ENCODE data around the gene PARP4.
"Not testable (repeated sequence)": the region's sequence is repeated elsewhere in the genome, so short reads cannot be mapped to it uniquely, and the experiment has no call there.

PARP4 gene

DNA sequence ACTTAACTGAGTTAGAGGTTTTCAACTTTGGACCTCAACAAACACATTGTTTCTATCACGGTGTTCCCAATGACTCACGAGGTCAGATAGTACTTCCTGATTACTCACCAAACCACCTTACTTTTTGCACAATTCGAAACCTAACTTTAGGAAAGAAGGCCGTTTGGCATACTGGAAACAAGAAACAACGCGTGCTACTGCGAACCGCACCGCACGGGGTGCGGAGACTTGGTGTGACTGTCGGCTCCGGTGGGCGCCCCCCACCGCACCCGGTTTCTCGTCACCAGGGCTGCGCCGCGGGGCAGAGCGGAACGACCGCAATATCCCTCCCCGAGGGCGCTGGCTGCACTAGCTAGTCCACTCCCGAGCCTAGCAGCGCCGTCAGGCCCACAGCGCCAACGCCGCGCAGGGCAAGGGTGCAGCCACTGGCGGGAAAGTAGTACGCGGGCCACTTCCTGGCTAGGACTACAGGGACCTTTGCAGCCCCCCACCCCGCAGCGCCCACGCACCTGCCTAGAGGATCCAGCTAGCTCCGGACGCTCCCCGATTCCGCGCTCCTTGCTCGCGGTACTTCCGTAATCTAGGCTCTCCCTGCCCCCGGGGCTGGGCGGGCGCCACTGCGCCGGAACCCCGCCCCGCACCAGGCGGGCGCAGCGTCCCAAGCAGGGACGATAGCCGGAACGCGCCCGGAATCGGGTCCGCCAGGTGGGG is at the start of gene PARP4:
Gene PARP4, minus strand, starts transcription at position 582 of the 711 bp plus-strand sequence. CDS start 9,002 bp downstream, outside the sequence.
- Histone ChIP-seq H3K4me3 (ENCODE audit: low read length) (peak within 1 kb of the TSS; percentile 89), H3K9ac (ENCODE audit: low read depth, low read length) (peak within 1 kb of the TSS; percentile 75), H3K36me3 (ENCODE audit: insufficient read depth, low read depth, low read length) (no peaks in the 10 kb centered on the region), H3K9me3 (ENCODE audit: insufficient read depth, low read depth, low read length) (no peaks in the 10 kb centered on the region), H3K27ac (ENCODE audit: low read length) (peak within 1 kb of the TSS; percentile 39), H3K4me1 (ENCODE audit: insufficient read depth, low read length) (peaks cover 6% of the 10 kb centered on the region; the same call in 1 of the 2 replicates), H3K27me3 (ENCODE audit: insufficient read depth, low read length) (peaks cover 9% of the 10 kb centered on the region)

- not testable (repeated sequence) for H3K27me3 ChIP-seq (ENCODE audit: insufficient read depth, low read length); H3K27ac ChIP-seq (ENCODE audit: low read length); H3K9me3 ChIP-seq (ENCODE audit: insufficient read depth, low read depth, low read length); H3K36me3 ChIP-seq (ENCODE audit: insufficient read depth, low read depth, low read length); H3K4me1 ChIP-seq (ENCODE audit: insufficient read depth, low read length); H3K4me3 ChIP-seq (ENCODE audit: low read length); H3K9ac ChIP-seq (ENCODE audit: low read depth, low read length)
Observed at GRCh38 chr13:24560579-24561187, 48.1 kb upstream of the PARP4 start.

DNA sequence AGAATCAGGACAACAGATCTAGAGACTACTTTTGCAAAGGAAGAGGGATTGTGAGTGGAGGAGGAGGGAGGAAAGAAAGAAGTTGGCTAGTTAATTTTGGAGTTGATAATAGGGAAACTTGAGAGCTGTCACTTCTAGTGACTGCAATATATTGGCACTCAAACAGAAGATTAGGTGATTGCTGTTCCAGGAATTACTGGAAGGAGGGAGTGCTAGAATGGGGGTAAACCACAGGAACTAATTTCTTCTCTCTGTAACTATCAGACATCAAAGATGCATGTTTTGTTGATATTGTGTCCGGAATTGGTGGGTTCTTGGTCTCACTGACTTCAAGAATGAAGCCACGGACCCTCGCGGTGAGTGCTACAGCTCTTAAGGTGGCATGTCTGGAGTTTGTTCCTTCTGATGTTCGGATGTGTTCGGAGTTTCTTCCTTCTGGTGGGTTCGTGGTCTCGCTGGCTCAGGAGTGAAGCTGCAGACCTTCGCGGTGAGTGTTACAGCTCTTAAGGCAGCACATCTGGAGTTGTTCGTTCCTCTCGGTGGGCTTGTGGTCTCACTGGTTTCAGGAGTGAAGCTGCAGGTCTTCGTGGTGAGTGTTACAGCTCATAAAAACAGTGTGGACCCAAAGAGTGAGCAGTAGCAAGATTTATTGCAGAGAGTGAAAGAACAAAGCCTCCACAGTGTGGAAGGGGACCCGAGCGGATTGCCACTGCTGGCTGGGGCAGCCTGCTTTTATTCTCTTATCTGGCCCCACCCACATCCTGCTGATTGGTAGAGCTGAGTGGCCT is 47.0 kb upstream of the PARP4 start:
- not testable (repeated sequence) for H3K4me3 ChIP-seq (ENCODE audit: low read length); H3K36me3 ChIP-seq (ENCODE audit: insufficient read depth, low read depth, low read length); H3K27ac ChIP-seq (ENCODE audit: low read length); H3K9ac ChIP-seq (ENCODE audit: low read depth, low read length); H3K27me3 ChIP-seq (ENCODE audit: insufficient read depth, low read length); H3K9me3 ChIP-seq (ENCODE audit: insufficient read depth, low read depth, low read length); H3K4me1 ChIP-seq (ENCODE audit: insufficient read depth, low read length)

DNA sequence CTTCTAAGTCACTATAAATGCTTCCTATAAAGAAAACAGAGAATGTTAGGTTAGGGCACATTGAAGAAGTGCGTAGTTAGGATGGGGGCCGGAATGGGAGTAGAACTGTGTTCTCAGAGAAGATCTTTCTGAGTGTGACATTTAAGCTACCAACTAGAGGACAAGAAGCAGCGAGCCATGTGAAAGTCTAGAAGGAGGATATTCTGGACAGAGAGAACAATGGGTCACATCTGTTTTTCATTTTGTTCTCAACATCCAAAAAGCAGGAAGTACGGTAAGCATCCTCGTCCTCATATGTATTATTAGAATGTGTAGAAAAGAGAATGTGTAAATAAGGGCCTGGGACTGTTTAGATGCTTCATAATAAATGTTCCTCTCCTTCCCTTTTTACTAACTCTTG is 44.5 kb upstream of the PARP4 start:
- H3K4me3 ChIP-seq (ENCODE audit: low read length), result no peak overlapping the region
- peaks cover 5% of the 10 kb centered on the region; the same call in 1 of the 2 replicates for H3K9me3 ChIP-seq (ENCODE audit: insufficient read depth, low read depth, low read length)
- no peaks in the 10 kb centered on the region for H3K27me3 ChIP-seq (ENCODE audit: insufficient read depth, low read length)
- no peaks in the 10 kb centered on the region for H3K4me1 ChIP-seq (ENCODE audit: insufficient read depth, low read length)
- no peak overlapping the region for H3K9ac ChIP-seq (ENCODE audit: low read depth, low read length)
- no peaks in the 10 kb centered on the region for H3K36me3 ChIP-seq (ENCODE audit: insufficient read depth, low read depth, low read length)
- no peak overlapping the region for H3K27ac ChIP-seq (ENCODE audit: low read length)

- not testable (repeated sequence) for H3K27ac ChIP-seq (ENCODE audit: low read length); H3K4me1 ChIP-seq (ENCODE audit: insufficient read depth, low read length); H3K4me3 ChIP-seq (ENCODE audit: low read length); H3K27me3 ChIP-seq (ENCODE audit: insufficient read depth, low read length); H3K9me3 ChIP-seq (ENCODE audit: insufficient read depth, low read depth, low read length); H3K9ac ChIP-seq (ENCODE audit: low read depth, low read length); H3K36me3 ChIP-seq (ENCODE audit: insufficient read depth, low read depth, low read length)
Observed at GRCh38 chr13:24553892-24554291, 41.3 kb upstream of the PARP4 start.

DNA sequence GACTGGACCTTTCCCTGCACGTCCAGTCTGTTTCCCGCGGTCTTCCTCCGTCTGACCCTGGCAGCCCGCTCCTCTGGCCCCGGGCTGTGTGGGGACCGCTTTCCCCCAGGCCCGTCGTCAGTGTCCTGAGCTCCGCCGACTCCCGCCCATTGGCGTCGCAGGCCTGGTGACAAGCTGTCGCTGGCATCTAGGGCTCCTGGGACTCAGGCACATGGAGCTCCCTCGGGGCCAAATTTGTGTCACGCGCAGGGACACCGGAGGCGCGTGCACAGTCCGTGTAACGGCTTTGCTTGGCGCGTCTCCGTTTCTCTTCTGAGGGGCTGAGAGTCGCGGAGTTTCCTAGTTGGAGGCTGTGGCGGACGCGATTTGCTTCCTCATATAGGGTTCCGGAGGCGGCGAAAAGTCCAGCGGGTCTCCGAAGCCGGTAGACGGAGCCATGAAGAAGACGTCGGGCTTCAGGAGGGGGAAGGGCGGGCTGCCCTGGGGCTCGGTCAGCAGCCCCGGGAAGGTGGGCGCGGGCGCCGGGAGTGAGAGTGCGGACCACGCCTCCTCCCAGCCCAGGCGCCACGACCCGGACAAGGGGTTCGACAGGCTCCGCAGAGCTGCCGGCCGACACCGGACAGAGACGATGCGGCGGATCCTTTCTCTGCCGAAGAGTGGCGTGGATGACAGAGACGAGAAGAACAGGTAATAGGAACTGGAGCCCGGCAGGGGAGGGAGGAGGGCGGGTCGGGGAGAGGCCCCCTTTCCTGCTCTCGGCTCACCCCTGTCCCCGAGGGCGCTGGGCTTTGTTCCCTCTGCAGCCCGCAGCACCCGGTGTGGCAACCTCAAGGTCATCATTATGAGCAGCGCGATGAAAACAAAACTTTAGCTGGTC is 29.1 kb upstream of the PARP4 start:
- not testable (repeated sequence) for H3K9me3 ChIP-seq (ENCODE audit: insufficient read depth, low read depth, low read length); H3K36me3 ChIP-seq (ENCODE audit: insufficient read depth, low read depth, low read length); H3K27ac ChIP-seq (ENCODE audit: low read length); H3K4me1 ChIP-seq (ENCODE audit: insufficient read depth, low read length)
- H3K27me3 ChIP-seq (ENCODE audit: insufficient read depth, low read length), result peaks cover 34% of the 10 kb centered on the region
- H3K9ac ChIP-seq (ENCODE audit: low read depth, low read length), result peak overlapping the region; percentile 27; the same call in 1 of the 2 replicates
- peak overlapping the region; percentile 72 for H3K4me3 ChIP-seq (ENCODE audit: low read length)

- no peaks in the 10 kb centered on the region for H3K36me3 ChIP-seq (ENCODE audit: insufficient read depth, low read depth, low read length)
- H3K4me1 ChIP-seq (ENCODE audit: insufficient read depth, low read length), result no peaks in the 10 kb centered on the region
- no peaks in the 10 kb centered on the region for H3K9me3 ChIP-seq (ENCODE audit: insufficient read depth, low read depth, low read length)
- H3K4me3 ChIP-seq (ENCODE audit: low read length), result peak overlapping the region; percentile 72
- peaks cover 34% of the 10 kb centered on the region for H3K27me3 ChIP-seq (ENCODE audit: insufficient read depth, low read length)
- peak overlapping the region; percentile 27; the same call in 1 of the 2 replicates for H3K9ac ChIP-seq (ENCODE audit: low read depth, low read length)
- no peak overlapping the region for H3K27ac ChIP-seq (ENCODE audit: low read length)
Observed at GRCh38 chr13:24541127-24541475, 28.5 kb upstream of the PARP4 start.

DNA sequence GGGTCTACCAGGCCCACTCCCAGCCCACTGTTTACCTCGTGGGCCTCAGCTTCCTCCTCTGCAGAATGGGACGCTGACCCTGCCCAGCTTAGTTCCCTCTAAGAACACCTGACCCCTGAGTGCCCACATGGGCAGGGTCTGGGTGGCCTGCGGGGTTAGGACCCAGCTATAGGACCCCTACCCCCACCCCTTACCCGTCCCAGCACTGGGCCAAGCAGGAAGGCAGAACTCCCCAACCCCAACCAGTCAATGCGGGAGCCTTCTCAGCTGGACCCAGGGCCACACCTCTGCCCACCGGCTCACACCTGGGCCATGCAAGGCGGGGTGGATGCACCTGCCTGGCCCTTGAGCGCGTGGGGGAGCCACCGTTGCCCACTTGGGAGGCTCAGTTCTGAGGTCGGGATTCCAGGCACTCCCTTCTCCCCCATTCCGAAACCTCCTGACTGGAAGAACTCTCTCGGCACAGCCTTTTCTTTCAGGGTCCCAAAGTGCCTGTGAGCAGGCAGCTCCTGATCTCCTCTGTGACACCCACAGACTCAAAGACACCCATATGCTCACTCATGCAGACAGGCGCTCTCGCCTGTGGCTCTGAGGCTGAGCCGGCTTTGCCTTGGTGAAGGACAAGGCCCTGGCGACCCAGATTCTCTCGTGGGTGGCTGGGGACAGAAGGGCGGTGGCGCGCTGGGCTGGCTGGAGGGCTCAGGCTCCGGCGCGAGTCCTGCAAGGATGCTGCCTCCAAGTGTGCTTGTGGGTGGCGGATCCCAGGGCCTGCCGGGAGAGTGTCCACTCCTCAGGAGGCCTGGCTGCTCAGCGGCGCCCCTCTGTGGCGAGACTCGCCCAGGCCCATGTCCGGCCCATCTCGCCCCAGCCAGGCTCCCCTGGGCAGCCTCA is 27.9 kb upstream of the PARP4 start:
- no peak overlapping the region for H3K9ac ChIP-seq (ENCODE audit: low read depth, low read length)
- H3K36me3 ChIP-seq (ENCODE audit: insufficient read depth, low read depth, low read length), result no peaks in the 10 kb centered on the region
- no peaks in the 10 kb centered on the region for H3K9me3 ChIP-seq (ENCODE audit: insufficient read depth, low read depth, low read length)
- no peaks in the 10 kb centered on the region for H3K4me1 ChIP-seq (ENCODE audit: insufficient read depth, low read length)
- H3K4me3 ChIP-seq (ENCODE audit: low read length), result peak overlapping the region; percentile 72; the same call in 1 of the 2 replicates
- H3K27ac ChIP-seq (ENCODE audit: low read length), result no peak overlapping the region
- H3K27me3 ChIP-seq (ENCODE audit: insufficient read depth, low read length), result peaks cover 34% of the 10 kb centered on the region

DNA sequence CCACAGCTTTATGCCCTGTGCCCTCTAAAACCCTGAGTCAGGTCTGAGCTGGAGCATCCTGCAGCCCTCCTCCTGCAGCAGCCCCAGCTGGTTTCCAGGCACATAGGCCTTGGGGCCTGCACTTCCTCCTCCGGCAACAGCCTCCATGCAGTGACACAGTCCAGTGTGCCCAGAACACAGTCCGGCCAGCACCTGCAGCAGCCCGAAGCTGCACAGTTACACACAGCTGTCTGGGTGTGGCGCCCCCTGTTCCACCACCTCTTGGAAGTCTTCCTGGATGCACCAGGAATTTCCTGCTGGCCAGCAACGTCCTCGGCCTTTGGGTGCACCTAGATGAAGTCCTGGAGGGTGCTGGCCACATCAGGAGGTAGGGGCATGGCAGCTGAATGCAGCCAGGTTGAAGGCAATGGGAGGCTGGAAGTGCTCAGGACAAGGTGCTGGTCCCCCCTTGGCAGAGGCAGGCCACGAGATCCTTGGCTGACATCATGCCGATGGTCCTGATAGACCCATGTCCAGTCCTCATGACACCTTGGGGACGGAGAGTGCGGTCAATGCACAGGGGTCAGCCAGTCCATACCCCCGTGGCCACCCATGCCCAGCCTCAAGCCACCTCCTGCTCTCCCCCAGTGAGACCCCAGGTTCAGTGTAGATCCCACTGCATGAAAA is 27.1 kb upstream of the PARP4 start:
- Histone ChIP-seq H3K27ac (ENCODE audit: low read length) (no peak overlapping the region), H3K9ac (ENCODE audit: low read depth, low read length) (no peak overlapping the region), H3K27me3 (ENCODE audit: insufficient read depth, low read length) (peaks cover 34% of the 10 kb centered on the region), H3K9me3 (ENCODE audit: insufficient read depth, low read depth, low read length) (no peaks in the 10 kb centered on the region), H3K36me3 (ENCODE audit: insufficient read depth, low read depth, low read length) (no peaks in the 10 kb centered on the region), H3K4me3 (ENCODE audit: low read length) (no peak overlapping the region), H3K4me1 (ENCODE audit: insufficient read depth, low read length) (no peaks in the 10 kb centered on the region)

DNA sequence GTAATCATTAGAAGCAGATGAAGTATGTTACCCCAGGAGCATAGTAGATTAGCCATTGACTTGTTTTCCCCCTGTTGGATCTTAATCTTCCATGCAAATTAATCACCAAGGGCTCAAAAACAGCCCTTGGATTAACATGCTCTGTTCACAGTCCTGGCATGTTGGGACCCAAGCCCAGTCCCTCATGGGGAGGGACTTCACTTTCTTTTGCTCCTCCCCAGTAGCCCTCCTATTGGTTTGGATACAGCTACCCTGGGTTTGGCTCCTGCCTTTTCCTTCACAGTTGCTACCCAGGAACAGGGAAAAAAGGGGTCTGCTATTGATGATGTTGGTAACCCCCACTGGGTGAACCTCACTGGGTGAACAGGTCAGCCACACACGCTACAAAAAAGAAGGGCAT is 16.9 kb upstream of the PARP4 start:
- Histone ChIP-seq H3K4me3 (ENCODE audit: low read length) (peak overlapping the region; percentile 14; the same call in 1 of the 2 replicates), H3K27ac (ENCODE audit: low read length) (peak overlapping the region; percentile 23), H3K27me3 (ENCODE audit: insufficient read depth, low read length) (no peaks in the 10 kb centered on the region), H3K4me1 (ENCODE audit: insufficient read depth, low read length) (peaks cover 8% of the 10 kb centered on the region; the same call in 1 of the 2 replicates), H3K36me3 (ENCODE audit: insufficient read depth, low read depth, low read length) (no peaks in the 10 kb centered on the region), H3K9ac (ENCODE audit: low read depth, low read length) (peak overlapping the region; percentile 8; the same call in 1 of the 2 replicates), H3K9me3 (ENCODE audit: insufficient read depth, low read depth, low read length) (no peaks in the 10 kb centered on the region)
